Measurements from ENCODE around the gene HOXD10. TPM values are rescaled to one million over a fixed set of nuclear protein-coding genes. Genes with fewer than 3 reads are reported as not detected.

HOXD10 gene
- total RNA-seq, 2 donors from 2014 or later = 10.4 to 32.5 TPM

DNA sequence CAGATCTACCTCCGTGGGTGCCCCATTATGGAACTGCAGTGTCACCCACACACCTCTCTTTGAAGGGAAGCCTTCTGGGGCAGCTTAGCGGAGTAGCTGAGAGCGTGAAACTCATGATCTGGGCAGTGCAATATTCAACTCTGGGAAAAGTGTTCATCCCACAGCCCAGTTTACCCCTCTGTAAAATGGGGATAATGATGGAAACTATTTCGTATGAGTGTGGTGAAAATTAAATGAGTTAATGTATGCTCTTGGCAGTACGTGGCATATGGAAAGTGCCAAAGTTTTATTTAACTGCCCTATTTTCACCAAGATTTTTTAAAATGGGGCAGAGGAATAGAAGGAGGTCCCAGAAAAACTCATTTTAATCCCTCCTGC is 44.3 kb upstream of the HOXD10 start:
- 90% methylated on average over 5 of the region's 5 CpGs for WGBS
- TF ChIP-seq POLR2AphosphoS5 (IDR thresholded peaks at IDR 0.05) (no peak), POLR2A (IDR thresholded peaks at IDR 0.05) (no peak)
- TF ChIP-seq, protein P1, sequence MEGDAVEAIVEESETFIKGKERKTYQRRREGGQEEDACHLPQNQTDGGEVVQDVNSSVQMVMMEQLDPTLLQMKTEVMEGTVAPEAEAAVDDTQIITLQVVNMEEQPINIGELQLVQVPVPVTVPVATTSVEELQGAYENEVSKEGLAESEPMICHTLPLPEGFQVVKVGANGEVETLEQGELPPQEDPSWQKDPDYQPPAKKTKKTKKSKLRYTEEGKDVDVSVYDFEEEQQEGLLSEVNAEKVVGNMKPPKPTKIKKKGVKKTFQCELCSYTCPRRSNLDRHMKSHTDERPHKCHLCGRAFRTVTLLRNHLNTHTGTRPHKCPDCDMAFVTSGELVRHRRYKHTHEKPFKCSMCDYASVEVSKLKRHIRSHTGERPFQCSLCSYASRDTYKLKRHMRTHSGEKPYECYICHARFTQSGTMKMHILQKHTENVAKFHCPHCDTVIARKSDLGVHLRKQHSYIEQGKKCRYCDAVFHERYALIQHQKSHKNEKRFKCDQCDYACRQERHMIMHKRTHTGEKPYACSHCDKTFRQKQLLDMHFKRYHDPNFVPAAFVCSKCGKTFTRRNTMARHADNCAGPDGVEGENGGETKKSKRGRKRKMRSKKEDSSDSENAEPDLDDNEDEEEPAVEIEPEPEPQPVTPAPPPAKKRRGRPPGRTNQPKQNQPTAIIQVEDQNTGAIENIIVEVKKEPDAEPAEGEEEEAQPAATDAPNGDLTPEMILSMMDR (IDR thresholded peaks at IDR 0.05) = no peak
- Histone ChIP-seq H3K27me3 (replicated peaks; ENCODE audit: insufficient read depth) (peaks cover 11% of the 10 kb centered on the region), H3K4me3 (no peak overlapping the region), H3K4me1 (replicated peaks) (no peaks in the 10 kb centered on the region), H3K9me3 (no peaks in the 10 kb centered on the region), H3K36me3 (no peaks in the 10 kb centered on the region), H3K27ac (no peak overlapping the region)
- intact Hi-C loops (cut with DNase I) = no loop called here
- no peak for DNase-seq (ENCODE audit: low spot score)

DNA sequence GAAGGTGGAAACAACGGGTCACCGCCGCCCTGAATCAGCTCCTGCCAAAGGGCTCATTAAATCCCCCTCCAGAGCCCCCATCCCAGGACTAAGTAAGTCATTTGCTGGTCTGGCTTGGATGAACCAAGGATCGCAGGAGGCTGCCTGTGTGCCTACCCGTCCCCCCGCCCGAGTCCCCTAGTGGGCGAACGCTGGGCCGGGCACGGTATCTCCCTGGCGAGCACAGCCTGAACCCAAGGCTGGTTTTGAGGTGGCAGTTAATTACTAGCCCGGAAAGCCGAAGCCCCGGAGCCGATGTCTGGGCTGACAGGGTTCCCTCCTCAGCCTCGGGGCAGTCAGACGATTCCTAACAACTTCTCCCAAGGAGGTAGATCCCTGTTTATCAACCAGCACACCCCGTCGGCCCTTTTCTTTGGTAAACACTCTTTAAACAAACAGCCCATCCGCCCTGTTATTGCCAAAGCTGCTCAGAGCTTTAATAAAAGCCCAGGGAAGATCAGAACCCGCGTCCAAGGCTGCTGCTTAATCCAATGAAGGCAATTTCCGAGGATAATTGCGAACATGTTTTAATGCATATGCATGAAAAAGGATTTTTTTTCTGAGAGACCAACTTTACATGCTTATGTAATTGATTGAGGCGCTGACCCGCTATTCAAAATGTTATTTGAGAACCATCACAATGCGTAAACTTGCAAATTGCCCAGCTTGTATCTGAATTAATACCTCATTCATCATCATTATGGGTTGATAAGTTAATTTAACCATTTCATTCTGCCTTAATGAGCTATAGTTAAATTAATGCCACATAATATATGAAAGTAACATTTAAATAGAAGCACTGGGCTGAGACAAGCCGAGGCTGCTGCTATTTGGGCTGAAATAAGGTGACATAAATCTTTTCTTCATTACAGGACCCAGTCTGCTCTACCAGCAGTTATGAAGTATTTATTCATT is 43.4 kb upstream of the HOXD10 start:
- DNase-seq (ENCODE audit: low spot score) = no peak
- intact Hi-C loops (cut with DNase I) = no loop called here
- TF ChIP-seq, protein P1 (IDR thresholded peaks at IDR 0.05) = no peak
- TF ChIP-seq POLR2A (IDR thresholded peaks at IDR 0.05) = no peak
- TF ChIP-seq POLR2AphosphoS5 (IDR thresholded peaks at IDR 0.05) = no peak
- 57% methylated on average over 29 of the region's 29 CpGs for WGBS
- Histone ChIP-seq H3K27me3 (replicated peaks; ENCODE audit: insufficient read depth) (peaks cover 7% of the 10 kb centered on the region), H3K9me3 (no peaks in the 10 kb centered on the region), H3K4me1 (replicated peaks) (no peaks in the 10 kb centered on the region), H3K4me3 (no peak overlapping the region), H3K36me3 (no peaks in the 10 kb centered on the region), H3K27ac (no peak overlapping the region)

DNA sequence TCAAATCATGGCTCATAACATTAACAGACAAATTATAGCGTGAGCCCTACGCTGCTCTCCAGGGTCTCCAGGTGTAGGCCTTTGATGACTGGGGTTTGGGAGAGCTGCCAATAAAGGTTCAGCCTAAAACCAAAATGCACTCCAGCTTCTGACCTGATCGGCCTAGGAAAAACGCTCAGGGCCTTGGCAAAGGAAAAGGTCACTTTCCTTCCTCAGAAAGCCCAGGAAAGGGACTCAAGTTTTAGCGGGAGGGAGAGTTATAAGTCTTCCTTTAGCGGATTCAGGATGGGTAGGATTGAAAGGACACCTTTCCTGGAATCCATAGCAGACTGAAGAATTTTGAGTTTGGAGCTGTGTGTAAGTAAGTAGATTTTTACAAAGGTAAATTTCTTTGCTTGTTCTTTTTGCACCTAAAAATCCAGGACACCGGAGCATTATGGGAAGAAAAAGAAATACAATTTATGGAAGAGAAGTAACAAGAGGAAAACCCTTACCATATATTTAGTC is 41.6 kb upstream of the HOXD10 start:
- no peaks in the 10 kb centered on the region for H3K36me3 ChIP-seq
- H3K4me3 ChIP-seq = no peak overlapping the region
- no peaks in the 10 kb centered on the region for H3K9me3 ChIP-seq
- no peaks in the 10 kb centered on the region for H3K4me1 ChIP-seq (replicated peaks)
- no peak overlapping the region for H3K27ac ChIP-seq
- DNase-seq (ENCODE audit: low spot score) = no peak
- peaks cover 11% of the 10 kb centered on the region for H3K27me3 ChIP-seq (replicated peaks; ENCODE audit: insufficient read depth)
- intact Hi-C loops (cut with DNase I) = loop anchor here (5.0 kb wide), 1 partner anchor 73 kb away; the partner anchor contains the start of gene LNPK
- TF ChIP-seq, protein P1 (IDR thresholded peaks at IDR 0.05) = no peak
- TF ChIP-seq POLR2AphosphoS5 (IDR thresholded peaks at IDR 0.05) (no peak), POLR2A (IDR thresholded peaks at IDR 0.05) (no peak)
- 48% methylated on average over 7 of the region's 7 CpGs for WGBS

DNA sequence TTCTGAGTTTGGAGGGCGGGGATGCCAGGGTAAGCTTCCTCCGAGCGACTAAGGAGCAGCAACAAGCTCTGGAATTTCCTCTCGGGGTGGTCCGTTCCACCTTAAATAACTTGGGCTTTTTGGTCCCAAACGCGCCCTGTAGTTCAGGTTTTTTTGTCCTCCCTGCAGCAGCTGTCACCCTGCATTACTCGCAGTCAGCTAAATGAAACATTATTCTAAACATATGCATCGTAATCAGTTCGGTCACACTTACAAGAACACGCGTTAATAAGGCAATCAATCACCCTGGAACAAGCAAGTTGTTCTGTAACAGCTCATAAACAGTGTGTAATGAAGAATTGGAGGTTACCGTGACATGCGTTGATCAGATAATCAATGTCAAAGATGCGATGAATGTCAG is 41.1 kb upstream of the HOXD10 start:
- 8% methylated on average over 15 of the region's 15 CpGs for WGBS
- intact Hi-C loops (cut with DNase I) = loop anchor here (5.0 kb wide), 1 partner anchor 73 kb away; the partner anchor contains the start of gene LNPK
- H3K27ac ChIP-seq = no peak overlapping the region
- H3K4me3 ChIP-seq = no peak overlapping the region
- H3K9me3 ChIP-seq = no peaks in the 10 kb centered on the region
- DNase-seq (ENCODE audit: low spot score) = no peak
- no peaks in the 10 kb centered on the region for H3K4me1 ChIP-seq (replicated peaks)
- H3K36me3 ChIP-seq = no peaks in the 10 kb centered on the region
- TF ChIP-seq POLR2AphosphoS5 (IDR thresholded peaks at IDR 0.05) = no peak
- TF ChIP-seq, protein P1 (IDR thresholded peaks at IDR 0.05) = no peak
- peaks cover 11% of the 10 kb centered on the region for H3K27me3 ChIP-seq (replicated peaks; ENCODE audit: insufficient read depth)
